IPS-NIHi11 (cell line): ENCODE results near the gene MATN1.
A peak's percentile ranks its signal among the peaks of the same experiment; 100 is the strongest.

Experiments used
- DNase-seq: peaks from one replicate; pipeline ENCODE4 v3.0.0; 2012; ENCODE audit warnings: mixed read lengths, low spot score

MATN1 gene

GRCh38 chr1:30731806-30732276 lies 8.5 kb upstream of the MATN1 start:
- no peak for DNase-seq

GRCh38 chr1:30731109-30731805 lies 7.9 kb upstream of the MATN1 start:
- DNase-seq = no peak

DNA sequence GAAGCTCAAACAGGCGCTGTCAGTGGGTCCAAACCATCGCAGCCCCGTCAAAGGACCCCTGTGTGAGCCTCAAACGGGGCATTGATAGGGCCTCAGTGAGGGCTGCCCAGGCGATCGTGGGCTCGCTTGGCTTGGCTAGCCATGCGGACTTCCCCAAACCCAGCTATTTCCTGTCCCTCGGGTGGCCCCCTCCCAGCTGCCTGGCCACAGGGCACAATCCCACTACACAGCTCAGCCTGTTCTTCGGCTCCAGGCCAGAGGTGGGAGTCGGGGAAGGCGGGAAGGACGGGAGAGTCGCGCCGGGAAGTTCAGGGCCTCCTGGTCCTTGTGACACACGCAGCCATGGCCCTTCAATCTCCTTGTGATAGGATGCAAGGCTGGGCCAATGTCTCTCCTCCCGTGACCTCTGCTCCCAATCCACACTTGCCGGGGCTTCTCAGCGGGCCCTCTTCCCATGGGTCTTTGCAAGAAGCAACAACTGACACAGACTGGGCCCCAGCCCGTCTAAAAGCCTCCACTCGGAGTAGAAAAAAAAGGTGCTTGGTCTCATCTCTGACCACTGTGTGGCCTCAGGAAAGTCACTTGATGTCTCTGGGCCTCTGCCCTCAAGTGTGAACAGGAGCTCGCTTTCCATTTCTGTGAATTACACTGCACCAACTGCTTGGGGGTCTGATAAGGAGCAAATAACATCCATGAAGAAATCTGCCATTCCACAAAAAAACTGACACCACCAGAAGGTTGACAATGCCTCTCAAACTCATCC lies 7.1 kb upstream of the MATN1 start:
- no peak for DNase-seq

DNA sequence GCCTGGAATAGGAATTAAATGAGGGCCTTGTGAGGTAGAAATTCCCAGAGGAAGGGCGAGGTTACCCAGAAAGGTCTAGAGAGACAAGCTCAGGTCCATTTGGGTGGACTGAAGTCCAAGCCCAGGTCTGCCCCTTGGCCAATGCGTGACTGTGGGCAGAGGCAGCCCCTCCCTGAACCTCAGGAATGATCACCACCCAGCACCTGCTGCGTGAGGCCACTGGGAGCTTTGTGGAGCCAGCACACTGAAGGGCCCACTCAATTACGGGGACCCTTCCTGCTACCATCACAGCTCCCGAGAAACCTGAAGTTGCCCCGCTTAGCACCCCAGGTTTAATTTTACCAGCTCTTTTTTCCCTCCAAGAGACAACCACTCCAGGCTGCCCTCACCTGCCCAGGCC lies 6.5 kb upstream of the MATN1 start:
- DNase-seq = no peak

DNA sequence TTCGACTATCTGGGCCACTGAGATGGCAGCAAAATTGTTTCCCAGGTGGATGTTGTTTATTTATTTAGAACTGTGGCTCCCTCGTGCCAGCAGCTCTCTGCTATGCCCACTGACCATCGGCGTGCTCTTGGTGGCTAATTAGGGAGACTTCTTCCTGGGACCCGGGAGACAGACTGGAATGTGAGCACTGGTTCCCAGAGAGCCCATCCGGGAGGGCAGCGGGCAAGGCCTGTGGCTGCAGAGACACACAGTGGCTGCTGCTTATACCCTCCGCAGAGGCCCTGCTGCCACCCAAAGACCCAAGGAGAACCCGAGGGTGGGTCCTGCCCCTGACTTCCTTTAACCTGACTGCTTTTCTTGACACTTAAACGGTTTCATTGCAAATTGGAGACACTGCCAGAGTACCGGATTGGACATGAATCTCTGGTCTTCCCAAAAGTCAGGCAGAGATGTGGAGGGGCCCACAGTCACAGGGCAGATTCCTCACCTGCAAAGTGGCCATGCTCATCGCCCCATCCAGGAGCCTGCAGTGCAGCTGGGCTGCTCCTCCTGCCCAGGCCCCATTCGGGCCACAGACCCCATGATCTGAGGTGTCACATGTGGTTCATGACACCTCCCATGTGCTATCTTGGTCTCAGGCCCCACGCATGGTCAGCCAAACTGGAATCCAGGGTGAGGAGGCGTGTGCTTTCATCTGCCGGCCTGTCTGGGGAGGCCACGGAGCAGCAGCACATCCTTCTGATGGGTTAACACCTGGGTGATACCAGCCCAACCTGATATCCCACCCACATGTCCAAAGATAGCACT lies 5.7 kb upstream of the MATN1 start:
- DNase-seq = no peak

GRCh38 chr1:30728340-30728739 lies 5.0 kb upstream of the MATN1 start:
- no peak for DNase-seq

DNA sequence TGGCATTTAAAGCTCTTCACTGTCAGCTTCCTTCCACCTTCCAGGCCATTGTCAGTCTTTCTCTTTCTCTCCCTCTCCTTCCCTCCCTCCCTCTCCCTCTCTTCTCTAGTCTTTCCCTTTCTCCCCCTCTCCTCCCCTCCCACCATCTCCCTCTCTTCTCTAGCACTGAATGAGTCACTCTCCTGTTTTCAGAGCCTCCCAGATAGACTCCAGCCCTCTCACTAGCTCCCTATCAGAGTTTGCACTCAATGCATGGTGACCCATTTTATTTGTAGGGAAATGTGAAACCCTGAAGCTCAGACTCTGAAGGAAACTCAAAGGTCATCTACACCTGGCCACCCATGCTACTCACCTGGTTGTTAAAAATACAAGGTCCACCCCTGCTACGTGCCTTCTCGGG lies 4.4 kb upstream of the MATN1 start:
- no peak for DNase-seq

- DNase-seq = no peak
Measured at GRCh38 chr1:30726773-30727684, 3.6 kb upstream of the MATN1 start.

DNA sequence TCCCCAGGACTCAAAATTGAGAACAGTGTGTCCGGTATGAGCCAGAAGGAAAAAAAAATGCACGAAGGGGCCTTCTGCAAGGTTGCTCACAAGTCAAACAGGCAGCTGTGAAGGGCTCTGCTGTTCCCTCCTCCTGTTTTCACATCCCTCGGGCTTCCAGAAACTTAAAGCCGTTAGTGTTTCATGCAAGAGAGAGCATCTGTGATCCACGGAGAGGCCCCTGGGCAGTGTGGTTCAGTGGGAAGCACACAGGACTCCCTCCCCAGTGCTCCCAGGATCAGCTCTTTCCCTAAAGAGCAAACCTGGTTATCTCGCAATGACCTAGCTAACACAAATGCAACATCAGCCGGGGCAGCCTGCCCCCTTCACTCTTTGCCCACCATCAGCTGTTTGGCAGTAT lies 2.9 kb upstream of the MATN1 start:
- DNase-seq = no peak

GRCh38 chr1:30725450-30726095 lies 2.2 kb upstream of the MATN1 start:
- DNase-seq = no peak

DNA sequence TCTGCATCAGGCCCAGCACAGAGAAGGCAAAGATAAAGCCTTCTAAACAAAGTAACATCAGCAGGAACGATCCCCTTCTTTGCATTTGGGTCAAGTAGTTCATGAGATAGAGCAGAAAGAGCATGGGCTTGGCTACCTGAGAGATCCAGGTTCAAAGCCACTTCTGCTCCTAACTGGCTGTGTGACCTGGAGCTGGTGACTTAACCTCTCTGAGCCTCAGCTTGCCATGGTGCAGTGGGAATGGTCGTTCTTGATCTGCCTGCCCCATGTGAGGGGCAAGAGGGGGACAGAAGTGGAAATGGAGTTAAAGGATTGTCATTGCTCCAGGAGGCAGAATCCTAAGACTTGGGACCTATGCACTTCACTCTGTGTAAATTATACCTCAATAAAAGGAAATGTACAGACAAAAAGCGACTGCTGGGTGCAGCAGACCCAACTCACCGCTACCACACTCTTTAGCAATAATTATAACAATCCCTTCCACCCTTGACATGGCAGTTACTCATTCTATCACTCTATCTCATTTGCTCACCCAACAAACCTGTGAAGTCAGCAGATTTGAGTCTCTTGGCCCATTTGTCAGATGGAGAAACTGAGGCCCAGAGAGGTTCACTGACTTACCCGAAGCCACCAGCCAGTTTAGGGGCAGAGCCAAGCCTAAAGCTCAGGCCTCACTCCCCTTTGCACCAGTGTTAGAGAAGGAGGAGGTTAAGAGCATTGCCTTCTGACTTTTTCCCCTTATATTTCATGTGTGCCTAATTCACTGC lies 1.5 kb upstream of the MATN1 start:
- no peak for DNase-seq

- no peak for DNase-seq
Measured at GRCh38 chr1:30724175-30724574, 790 bp upstream of the MATN1 start.

GRCh38 chr1:30721812-30722537 lies 1.4 kb downstream of the MATN1 start:
- no peak for DNase-seq

- no peak for DNase-seq
Measured at GRCh38 chr1:30721341-30721793, 2.0 kb downstream of the MATN1 start.

GRCh38 chr1:30720271-30721223 lies 2.8 kb downstream of the MATN1 start:
- no peak for DNase-seq

- no peak for DNase-seq
Measured at GRCh38 chr1:30719406-30720270, 3.7 kb downstream of the MATN1 start.

GRCh38 chr1:30718636-30719405 lies 4.6 kb downstream of the MATN1 start:
- DNase-seq = peak; percentile 88
